Measurements from ENCODE around the gene ENOX1.

Gene ENOX1

GRCh38 chr13:43431841-43432240 is 354.9 kb downstream of the ENOX1 start:
- Histone ChIP-seq H3K9ac (ENCODE audit: low read depth, low read length) (no peak overlapping the region), H3K79me2 (ENCODE audit: insufficient read depth, low read length) (no peaks in the 10 kb centered on the region), H3K4me3 (ENCODE audit: low read depth in 1 of 2, low read length in 2 of 2) (no peak overlapping the region), H3K27me3 (ENCODE audit: insufficient read depth, low read length, poor library complexity) (peaks cover 2% of the 10 kb centered on the region), H3K4me1 (ENCODE audit: insufficient read depth, low read length) (no peaks in the 10 kb centered on the region), H3K4me2 (ENCODE audit: insufficient read depth, low read length) (no peak overlapping the region), H4K20me1 (ENCODE audit: insufficient read depth, low read length) (no peaks in the 10 kb centered on the region), H2AFZ (ENCODE audit: low read depth, low read length) (no peak overlapping the region), H3K9me3 (ENCODE audit: insufficient read depth, low read length, severe bottlenecking) (no peaks in the 10 kb centered on the region), H3K36me3 (ENCODE audit: insufficient read depth, low read length) (no peaks in the 10 kb centered on the region), H3K27ac (ENCODE audit: low read length) (no peak overlapping the region)
- DNase-seq (no peak), ATAC-seq (ENCODE audit: insufficient read depth, low read depth) (no peak)
- TF ChIP-seq EZH2 (IDR thresholded peaks at IDR 0.05; ENCODE audit: borderline replicate concordance, low read depth, low read length, severe bottlenecking), result no peak
- TF ChIP-seq CTCF (IDR thresholded peaks at IDR 0.05; ENCODE audit: borderline replicate concordance, extremely low read depth, low read length, poor library complexity, severe bottlenecking), result no peak

- no peak overlapping the region for H3K27ac ChIP-seq (ENCODE audit: low read length)
- ATAC-seq (ENCODE audit: insufficient read depth, low read depth), result no peak
- H3K9ac ChIP-seq (ENCODE audit: low read depth, low read length), result no peak overlapping the region
- H3K4me1 ChIP-seq (ENCODE audit: insufficient read depth, low read length), result no peaks in the 10 kb centered on the region
- no peaks in the 10 kb centered on the region for H4K20me1 ChIP-seq (ENCODE audit: insufficient read depth, low read length)
- no peak overlapping the region for H3K4me3 ChIP-seq (ENCODE audit: low read depth in 1 of 2, low read length in 2 of 2)
- no peaks in the 10 kb centered on the region for H3K9me3 ChIP-seq (ENCODE audit: insufficient read depth, low read length, severe bottlenecking)
- H3K36me3 ChIP-seq (ENCODE audit: insufficient read depth, low read length), result no peaks in the 10 kb centered on the region
- TF ChIP-seq CTCF (IDR thresholded peaks at IDR 0.05; ENCODE audit: borderline replicate concordance, extremely low read depth, low read length, poor library complexity, severe bottlenecking) (no peak), EZH2 (IDR thresholded peaks at IDR 0.05; ENCODE audit: borderline replicate concordance, low read depth, low read length, severe bottlenecking) (no peak)
- no peak overlapping the region for H3K4me2 ChIP-seq (ENCODE audit: insufficient read depth, low read length)
- peaks cover 2% of the 10 kb centered on the region for H3K27me3 ChIP-seq (ENCODE audit: insufficient read depth, low read length, poor library complexity)
- H3K79me2 ChIP-seq (ENCODE audit: insufficient read depth, low read length), result no peaks in the 10 kb centered on the region
- no peak overlapping the region for H2AFZ ChIP-seq (ENCODE audit: low read depth, low read length)
- no peak for DNase-seq
These were observed 355.5 kb downstream of the ENOX1 start for GRCh38 chr13:43431290-43431716.

GRCh38 chr13:43428545-43429296 is 358.1 kb downstream of the ENOX1 start:
- Histone ChIP-seq H3K4me2 (ENCODE audit: insufficient read depth, low read length) (no peak overlapping the region), H3K27ac (ENCODE audit: low read length) (no peak overlapping the region), H4K20me1 (ENCODE audit: insufficient read depth, low read length) (no peaks in the 10 kb centered on the region), H3K27me3 (ENCODE audit: insufficient read depth, low read length, poor library complexity) (peaks cover 9% of the 10 kb centered on the region), H3K4me1 (ENCODE audit: insufficient read depth, low read length) (no peaks in the 10 kb centered on the region), H3K79me2 (ENCODE audit: insufficient read depth, low read length) (no peaks in the 10 kb centered on the region), H2AFZ (ENCODE audit: low read depth, low read length) (no peak overlapping the region), H3K4me3 (ENCODE audit: low read depth in 1 of 2, low read length in 2 of 2) (no peak overlapping the region), H3K36me3 (ENCODE audit: insufficient read depth, low read length) (no peaks in the 10 kb centered on the region), H3K9ac (ENCODE audit: low read depth, low read length) (no peak overlapping the region), H3K9me3 (ENCODE audit: insufficient read depth, low read length, severe bottlenecking) (no peaks in the 10 kb centered on the region)
- TF ChIP-seq EZH2 (IDR thresholded peaks at IDR 0.05; ENCODE audit: borderline replicate concordance, low read depth, low read length, severe bottlenecking), result no peak
- TF ChIP-seq CTCF (IDR thresholded peaks at IDR 0.05; ENCODE audit: borderline replicate concordance, extremely low read depth, low read length, poor library complexity, severe bottlenecking), result no peak
- ATAC-seq (ENCODE audit: insufficient read depth, low read depth) (no peak), DNase-seq (no peak)
